ENCODE measurements around the gene HYAL2.
A peak's percentile ranks its signal among the peaks of the same experiment; 100 is the strongest.
"Not testable (repeated sequence)": the region's sequence is repeated elsewhere in the genome, so short reads cannot be mapped to it uniquely, and the experiment has no call there.

The HYAL2 gene

DNA sequence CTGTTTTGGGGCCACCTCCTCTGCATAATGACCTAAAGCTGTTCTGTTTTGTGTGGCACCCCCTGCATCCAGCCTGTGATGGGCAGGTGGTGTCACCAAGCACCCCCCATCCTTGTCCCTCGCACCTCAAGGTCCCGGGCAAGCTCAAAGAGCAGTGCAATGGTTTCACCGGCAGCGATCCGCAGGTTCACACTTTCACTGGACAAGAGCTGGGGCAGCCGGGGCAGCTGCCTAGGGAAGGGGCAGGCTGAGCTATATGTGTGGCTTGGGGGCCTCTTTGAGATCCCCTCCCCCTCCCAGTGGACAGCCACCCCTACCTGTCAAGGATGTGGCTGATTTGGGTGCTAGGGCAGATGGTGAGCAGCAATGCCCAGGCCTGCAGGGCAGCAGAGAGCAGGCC, 33.4 kb downstream of the HYAL2 start:
- DNase-seq (ENCODE audit: low read depth), result no peak

GRCh38 chr3:50288387-50289007, 34.0 kb downstream of the HYAL2 start:
- no peak for DNase-seq (ENCODE audit: low read depth)

DNA sequence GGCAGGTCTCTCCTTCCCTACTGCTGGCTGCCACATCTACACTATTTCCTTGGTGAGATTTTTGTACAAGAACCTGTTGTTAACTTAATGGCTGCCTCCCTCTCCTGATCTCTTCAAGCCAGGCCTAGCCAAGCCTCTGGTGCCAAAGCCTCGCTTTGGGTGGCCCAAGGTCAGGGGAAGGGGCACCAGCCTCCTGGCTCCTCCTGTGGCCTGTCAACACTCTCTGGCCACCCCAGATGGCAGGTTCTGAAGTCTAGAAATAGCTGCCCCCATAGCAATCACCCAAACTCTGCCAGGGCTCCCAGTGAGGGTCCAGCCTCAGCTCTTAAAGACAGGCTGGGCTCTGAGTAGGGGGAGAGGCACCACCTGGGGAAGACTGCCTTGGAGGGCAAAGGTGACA, 35.3 kb downstream of the HYAL2 start:
- no peak for DNase-seq (ENCODE audit: low read depth)

GRCh38 chr3:50286322-50287227, 36.0 kb downstream of the HYAL2 start:
- no peak for DNase-seq (ENCODE audit: low read depth)

GRCh38 chr3:50284121-50284520, 38.4 kb downstream of the HYAL2 start:
- not testable (repeated sequence) for DNase-seq (ENCODE audit: low read depth)

DNA sequence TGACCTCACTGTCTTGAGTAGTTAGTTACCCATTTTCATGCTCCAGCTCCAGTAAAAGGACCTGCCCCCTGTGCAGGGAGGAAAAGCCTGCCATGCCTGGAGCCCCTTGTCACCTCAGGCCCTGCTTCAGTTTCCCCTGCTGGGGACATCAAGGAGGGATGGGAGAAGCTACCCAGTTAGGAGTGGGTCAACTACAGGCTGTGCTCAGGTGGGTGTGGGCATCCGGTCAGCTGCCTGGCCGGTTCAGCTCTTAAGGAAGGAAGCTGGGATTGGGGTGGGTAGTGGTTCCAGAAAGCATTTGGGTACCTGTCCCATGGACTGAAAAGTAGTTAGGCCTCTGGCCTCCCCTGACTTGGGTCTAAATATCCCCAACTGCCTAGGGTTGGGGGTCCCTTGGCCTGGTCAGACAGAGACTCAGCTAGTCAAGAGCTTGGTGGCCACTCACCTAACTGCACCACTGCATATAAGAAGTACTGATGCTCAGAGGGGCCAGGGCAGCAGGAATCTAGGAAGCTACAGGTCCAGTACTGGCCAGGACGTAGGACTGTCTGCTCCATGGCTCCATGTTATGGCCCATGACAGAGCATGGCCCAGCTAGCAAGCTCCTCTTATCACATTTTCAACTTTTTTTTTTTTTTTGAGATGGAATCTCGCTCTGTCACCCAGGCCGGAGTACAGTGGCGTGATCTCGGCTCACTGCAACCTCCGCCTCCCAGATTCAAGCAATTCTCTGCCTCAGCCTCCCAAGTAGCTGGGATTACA, 43.1 kb downstream of the HYAL2 start:
- no peak for DNase-seq (ENCODE audit: low read depth)

DNA sequence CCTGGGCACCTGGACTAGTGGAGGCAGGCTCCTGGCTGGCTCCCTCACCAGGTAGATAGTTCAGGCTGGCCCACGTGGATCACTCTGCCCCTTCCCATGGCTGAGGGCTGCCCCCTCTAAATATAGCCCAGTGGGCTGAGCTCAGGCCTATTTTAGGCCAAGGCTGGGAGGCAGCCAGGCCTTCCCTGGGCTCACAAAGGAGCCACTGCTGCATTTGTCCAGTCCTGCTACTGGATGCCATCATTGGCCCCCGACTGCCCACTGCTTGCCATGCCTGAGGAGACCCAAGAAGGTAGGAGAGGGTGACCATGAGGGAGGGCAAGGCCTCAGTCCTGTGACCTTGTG, 43.7 kb downstream of the HYAL2 start, which contains the start of gene LSMEM2:
Gene LSMEM2, plus strand, starts transcription at position 208 of the 345 bp plus-strand sequence. Its CDS starts 27 bp downstream, at position 235.
- no peak for DNase-seq (ENCODE audit: low read depth)

DNA sequence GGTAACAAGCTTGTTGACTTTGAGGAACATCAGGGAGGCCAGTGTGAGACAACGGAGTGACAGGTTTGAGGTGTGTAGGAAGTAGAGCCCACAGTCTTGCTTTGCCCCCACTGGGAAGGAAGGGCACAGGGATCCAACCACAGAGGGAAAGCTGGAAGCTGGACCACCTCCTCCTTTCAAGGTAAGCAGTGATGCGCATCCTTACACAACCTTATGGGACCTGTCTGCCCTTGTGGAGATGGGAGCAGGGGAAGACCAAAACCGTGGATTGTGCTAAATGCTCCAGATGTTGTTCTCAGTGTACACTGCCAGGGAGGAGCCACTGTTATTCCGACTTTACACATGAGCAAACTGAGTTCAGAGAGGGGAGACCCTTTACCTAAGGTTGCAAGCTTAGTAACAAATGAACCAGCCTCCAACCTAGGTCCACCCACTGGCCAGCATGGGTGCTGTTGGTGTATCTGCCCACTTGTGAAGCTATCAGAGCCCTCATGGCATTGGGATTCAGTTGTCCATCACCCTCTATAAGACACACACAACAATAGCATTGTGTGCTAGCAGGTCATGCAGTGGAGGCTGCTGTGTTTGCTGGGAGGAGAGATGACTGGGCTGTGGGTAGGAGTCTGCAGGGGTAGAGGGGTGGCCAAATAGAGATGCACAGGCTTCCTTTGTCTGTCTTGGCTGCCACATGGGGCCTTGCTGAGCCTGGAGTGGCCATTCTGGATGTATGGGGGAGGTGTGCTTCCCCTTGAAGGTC, 44.2 kb downstream of the HYAL2 start:
- no peak for DNase-seq (ENCODE audit: low read depth)

- DNase-seq (ENCODE audit: low read depth), result no peak
Measured at GRCh38 chr3:50276762-50277101, 45.8 kb downstream of the HYAL2 start.

- DNase-seq (ENCODE audit: low read depth), result no peak
Measured at GRCh38 chr3:50275996-50276761, 46.4 kb downstream of the HYAL2 start.

DNA sequence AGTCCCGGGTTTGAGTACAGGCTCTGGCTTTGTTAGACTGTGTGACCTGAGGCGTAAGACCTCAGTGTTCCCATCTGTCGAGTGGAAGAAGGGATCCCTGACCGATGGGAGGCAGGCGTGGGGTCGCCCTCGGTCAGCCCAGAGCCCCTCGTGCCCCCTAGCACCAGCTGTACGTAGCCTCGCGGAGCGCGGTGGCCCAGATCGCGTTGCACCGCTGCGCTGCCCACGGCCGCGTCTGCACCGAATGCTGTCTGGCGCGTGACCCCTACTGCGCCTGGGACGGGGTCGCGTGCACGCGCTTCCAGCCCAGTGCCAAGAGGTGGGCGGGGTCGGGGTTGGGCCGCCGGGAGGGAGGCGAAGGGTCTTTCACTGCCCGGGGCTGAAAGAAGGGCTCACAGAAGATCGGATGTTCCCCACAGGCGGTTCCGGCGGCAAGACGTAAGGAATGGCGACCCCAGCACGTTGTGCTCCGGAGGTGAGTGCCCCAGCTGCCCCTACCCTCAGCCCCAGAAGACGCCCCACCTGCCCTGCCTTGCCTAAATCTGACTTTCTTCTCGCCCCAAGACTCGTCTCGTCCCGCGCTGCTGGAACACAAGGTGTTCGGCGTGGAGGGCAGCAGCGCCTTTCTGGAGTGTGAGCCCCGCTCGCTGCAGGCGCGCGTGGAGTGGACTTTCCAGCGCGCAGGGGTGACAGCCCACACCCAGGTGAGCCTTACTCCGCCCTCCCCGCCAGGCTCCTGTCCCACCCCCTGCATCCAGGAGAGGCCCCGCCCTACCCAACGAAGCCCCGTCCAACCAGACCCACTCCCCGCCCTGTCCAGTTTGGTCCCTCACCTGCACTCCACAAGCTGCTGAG, 47.2 kb downstream of the HYAL2 start:
- DNase-seq (ENCODE audit: low read depth), result no peak

DNA sequence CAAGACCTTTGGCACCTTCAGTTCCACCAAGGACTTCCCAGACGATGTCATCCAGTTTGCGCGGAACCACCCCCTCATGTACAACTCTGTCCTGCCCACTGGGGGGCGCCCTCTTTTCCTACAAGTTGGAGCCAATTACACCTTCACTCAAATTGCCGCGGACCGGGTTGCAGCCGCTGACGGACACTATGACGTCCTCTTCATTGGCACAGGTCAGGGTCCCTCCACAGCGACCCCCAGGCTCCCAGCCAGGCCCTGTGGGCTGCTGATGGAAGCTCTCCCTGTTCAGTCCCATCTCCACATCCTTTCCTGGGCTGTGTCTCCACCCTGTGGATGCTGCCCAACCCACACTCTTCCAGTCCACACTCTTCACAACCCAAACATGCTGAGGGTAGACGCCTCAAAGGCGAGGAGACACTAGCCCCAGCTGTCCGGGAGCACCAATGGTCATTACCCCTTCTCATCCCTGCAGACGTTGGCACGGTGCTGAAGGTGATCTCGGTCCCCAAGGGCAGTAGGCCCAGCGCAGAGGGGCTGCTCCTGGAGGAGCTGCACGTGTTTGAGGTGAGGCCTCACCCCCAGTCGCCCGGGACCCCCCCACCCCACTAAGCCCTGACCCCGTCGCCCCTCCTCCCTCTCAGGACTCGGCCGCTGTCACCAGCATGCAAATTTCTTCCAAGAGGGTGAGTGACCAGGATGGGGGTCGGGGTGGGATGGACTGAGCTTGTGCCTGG, 48.0 kb downstream of the HYAL2 start:
- peak; percentile 22 for DNase-seq (ENCODE audit: low read depth)

DNA sequence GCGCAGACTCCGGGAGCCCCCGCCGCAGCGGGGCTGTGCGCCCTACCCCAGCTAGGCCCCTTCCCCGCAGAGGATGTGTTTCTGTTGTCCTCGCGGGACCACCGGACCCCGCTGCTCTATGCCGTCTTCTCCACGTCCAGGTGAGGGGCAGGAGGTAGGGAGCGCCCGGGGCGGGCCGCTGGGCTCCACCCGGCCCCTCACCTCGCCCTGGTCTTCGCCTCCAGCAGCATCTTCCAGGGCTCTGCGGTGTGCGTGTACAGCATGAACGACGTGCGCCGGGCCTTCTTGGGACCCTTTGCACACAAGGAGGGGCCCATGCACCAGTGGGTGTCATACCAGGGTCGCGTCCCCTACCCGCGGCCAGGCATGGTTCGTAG, 48.9 kb downstream of the HYAL2 start:
- no peak for DNase-seq (ENCODE audit: low read depth)

DNA sequence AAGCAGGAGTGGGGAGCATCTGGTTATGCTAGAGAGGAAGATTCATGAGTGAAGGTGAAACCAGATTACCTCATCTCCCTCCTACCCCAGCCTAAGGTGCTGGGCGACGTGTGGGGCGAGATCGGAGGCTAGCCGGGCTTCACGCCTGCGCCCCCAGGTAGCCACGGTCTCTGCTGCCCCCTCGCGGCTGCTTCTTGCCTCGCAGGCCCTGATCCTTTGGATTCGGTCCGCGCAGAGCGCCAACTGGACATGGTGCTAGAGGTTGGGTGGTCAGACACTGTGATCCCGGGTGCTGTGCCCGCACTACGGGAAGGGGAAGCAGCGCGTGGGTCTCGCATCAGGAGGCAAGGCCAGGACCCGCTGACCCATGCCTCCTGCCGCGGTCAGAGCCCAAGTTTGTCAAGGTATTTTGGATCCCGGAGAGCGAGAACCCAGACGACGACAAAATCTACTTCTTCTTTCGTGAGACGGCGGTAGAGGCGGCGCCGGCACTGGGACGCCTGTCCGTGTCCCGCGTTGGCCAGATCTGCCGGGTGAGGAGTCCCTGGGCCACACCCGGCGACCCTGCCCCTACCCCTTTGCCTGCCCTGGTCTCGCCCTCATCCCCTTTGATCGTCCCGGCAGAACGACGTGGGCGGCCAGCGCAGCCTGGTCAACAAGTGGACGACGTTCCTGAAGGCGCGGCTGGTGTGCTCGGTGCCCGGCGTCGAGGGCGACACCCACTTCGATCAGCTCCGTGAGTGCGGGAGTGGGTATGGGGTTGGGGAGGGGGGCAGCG, 49.4 kb downstream of the HYAL2 start:
- DNase-seq (ENCODE audit: low read depth), result peak; percentile 51

- DNase-seq (ENCODE audit: low read depth), result not testable (repeated sequence)
Measured at GRCh38 chr3:50272538-50272910, 50.0 kb downstream of the HYAL2 start.

GRCh38 chr3:50271314-50271936, 51.1 kb downstream of the HYAL2 start:
- DNase-seq (ENCODE audit: low read depth), result no peak

DNA sequence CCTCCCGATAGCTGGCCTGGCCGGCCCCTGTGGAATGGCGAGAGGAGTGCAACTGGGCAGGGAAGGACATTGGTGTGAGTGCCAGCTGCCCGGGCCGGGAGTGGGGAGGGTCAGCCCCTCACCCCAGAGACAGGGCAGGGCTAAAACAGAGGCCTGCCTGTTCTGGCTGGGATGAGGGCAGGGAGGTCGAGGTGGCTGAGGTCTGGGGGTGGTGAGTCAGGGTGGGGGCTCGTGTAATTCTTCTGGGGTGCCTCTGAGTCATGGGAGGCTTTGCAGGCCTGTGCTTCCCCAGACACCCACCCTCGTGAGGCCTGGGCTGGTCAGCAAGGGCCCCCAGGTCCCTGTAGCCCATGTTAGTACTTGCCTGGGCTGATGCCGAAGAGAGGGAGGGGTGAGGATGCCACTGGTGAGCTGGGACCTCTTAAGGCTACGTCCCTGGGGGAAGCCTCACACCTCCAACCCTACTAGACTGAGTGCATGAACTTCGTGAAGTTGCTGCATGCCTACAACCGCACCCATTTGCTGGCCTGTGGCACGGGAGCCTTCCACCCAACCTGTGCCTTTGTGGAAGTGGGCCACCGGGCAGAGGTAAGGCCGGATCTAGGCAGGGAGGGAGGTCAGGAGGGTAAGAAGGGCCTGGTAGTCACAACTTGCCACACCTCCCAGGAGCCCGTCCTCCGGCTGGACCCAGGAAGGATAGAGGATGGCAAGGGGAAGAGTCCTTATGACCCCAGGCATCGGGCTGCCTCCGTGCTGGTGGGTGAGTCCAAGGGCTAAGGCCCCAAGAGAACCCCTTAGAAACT, 51.9 kb downstream of the HYAL2 start:
- no peak for DNase-seq (ENCODE audit: low read depth)

DNA sequence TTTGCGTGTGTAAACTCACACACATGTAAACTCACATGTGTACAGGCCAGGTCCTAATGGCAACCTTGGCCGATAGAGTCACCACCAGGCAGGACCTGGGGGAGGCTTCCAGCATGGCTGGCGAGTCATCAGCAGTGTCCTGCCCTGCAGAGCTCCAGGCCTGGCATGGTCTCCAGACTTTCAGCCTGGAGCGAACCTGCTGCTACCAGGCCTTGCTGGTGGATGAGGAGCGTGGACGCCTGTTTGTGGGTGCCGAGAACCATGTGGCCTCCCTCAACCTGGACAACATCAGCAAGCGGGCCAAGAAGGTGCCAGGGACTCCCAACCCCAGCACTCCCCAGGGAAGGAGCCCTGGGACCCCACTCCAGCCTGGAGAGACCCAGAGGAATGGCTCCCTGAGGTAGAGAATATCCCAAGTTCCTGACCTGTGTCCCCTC, 52.5 kb downstream of the HYAL2 start:
- DNase-seq (ENCODE audit: low read depth), result no peak
